SK-N-MC (cell line): Measurements from ENCODE around the gene MDM1.

Experiments
- DNase-seq: peaks from one replicate; pipeline ENCODE4 v3.0.0-alpha.2; 2011; ENCODE audit warnings: low read depth, low spot score
- H3K27ac ChIP-seq: fragments of 200-600 bp; sonication (generic); 2 replicates; pipeline ENCODE4 v1.5.1; 2016; ENCODE audit warnings: mixed run types
- H3K36me3 ChIP-seq: fragments of 200-600 bp; sonication (generic); 2 replicates; pipeline ENCODE4 v1.6.1; 2017; ENCODE audit warnings: antibody characterized with exemption, low read length, mixed read lengths; ENCODE audit not compliant: insufficient read depth
- H3K4me3 ChIP-seq: fragments of 200-600 bp; sonication (generic); 2 replicates; pipeline ENCODE4 v1.5.1; 2016
- H3K9ac ChIP-seq: fragments of 200-600 bp; sonication (generic); 2 replicates; pipeline ENCODE4 v1.8.0; 2017; ENCODE audit warnings: mixed run types, mixed read lengths; ENCODE audit not compliant: insufficient read length
- H3K9me3 ChIP-seq: fragments of 200-600 bp; sonication (generic); 2 replicates; pipeline ENCODE4 v1.6.1; 2017; ENCODE audit warnings: low read depth, mild to moderate bottlenecking, antibody characterized with exemption, low read length, moderate library complexity, mixed read lengths
- EZH2 ChIP-seq: fragments of 200-600 bp; sonication (generic); IDR thresholded peaks from one replicate; pipeline ENCODE4 v1.6.1; 2017; ENCODE audit warnings: antibody characterized with exemption
- FOXP2 ChIP-seq: optimal IDR thresholded peaks from 2 replicates; pipeline ENCODE3; 2011; ENCODE audit warnings: mild to moderate bottlenecking, moderate library complexity; ENCODE audit not compliant: insufficient read depth; ENCODE audit errors: extremely low read length, control extremely low read depth
- POLR2AphosphoS5 ChIP-seq: IDR thresholded peaks from 2 replicates; pipeline ENCODE4 v1.6.1; 2012; ENCODE audit warnings: mild to moderate bottlenecking, low read depth, low read length, borderline replicate concordance

Gene MDM1

GRCh38 chr12:68334132-68334531, 2.0 kb upstream of the MDM1 start:
- Histone ChIP-seq H3K9me3 (no peaks in the 10 kb centered on the region), H3K9ac (no peak overlapping the region), H3K27ac (no peak overlapping the region), H3K4me3 (no peak overlapping the region), H3K36me3 (0 out of 2 replicates have a peak, but pooled peaks cover 3% of the 10 kb centered on the region)
- no peak for DNase-seq
- no peak for TF ChIP-seq EZH2
- no peak for TF ChIP-seq FOXP2
- TF ChIP-seq POLR2AphosphoS5 = no peak

- Histone ChIP-seq H3K27ac (no peak overlapping the region), H3K9ac (peak overlapping the region; percentile 69), H3K9me3 (no peaks in the 10 kb centered on the region), H3K36me3 (0 out of 2 replicates have a peak, but pooled peaks cover 3% of the 10 kb centered on the region), H3K4me3 (peak overlapping the region; percentile 80)
- DNase-seq = no peak
- TF ChIP-seq FOXP2 (no peak), POLR2AphosphoS5 (no peak), EZH2 (no peak)
These were observed 817 bp upstream of the MDM1 start for GRCh38 chr12:68332728-68333630.

GRCh38 chr12:68331500-68331868, 678 bp downstream of the MDM1 start:
- Histone ChIP-seq H3K27ac (no peak overlapping the region), H3K36me3 (peaks cover 7% of the 10 kb centered on the region; the same call in 1 of the 2 replicates), H3K4me3 (peak overlapping the region; percentile 80), H3K9ac (peak overlapping the region; percentile 73), H3K9me3 (no peaks in the 10 kb centered on the region)
- DNase-seq = no peak
- TF ChIP-seq EZH2 = no peak
- TF ChIP-seq FOXP2 = no peak
- no peak for TF ChIP-seq POLR2AphosphoS5

GRCh38 chr12:68327896-68328295, 4.3 kb downstream of the MDM1 start:
- TF ChIP-seq EZH2 (no peak), FOXP2 (no peak), POLR2AphosphoS5 (no peak)
- no peak overlapping the region for H3K9ac ChIP-seq
- H3K27ac ChIP-seq = no peak overlapping the region
- no peak overlapping the region for H3K4me3 ChIP-seq
- no peaks in the 10 kb centered on the region for H3K9me3 ChIP-seq
- peaks cover 14% of the 10 kb centered on the region for H3K36me3 ChIP-seq
- no peak for DNase-seq

GRCh38 chr12:68326716-68327115, 5.4 kb downstream of the MDM1 start:
- peaks cover 14% of the 10 kb centered on the region for H3K36me3 ChIP-seq
- H3K4me3 ChIP-seq = no peak overlapping the region
- H3K27ac ChIP-seq = no peak overlapping the region
- no peaks in the 10 kb centered on the region for H3K9me3 ChIP-seq
- H3K9ac ChIP-seq = no peak overlapping the region
- no peak for DNase-seq
- TF ChIP-seq POLR2AphosphoS5 (no peak), FOXP2 (no peak), EZH2 (no peak)

- Histone ChIP-seq H3K4me3 (no peak overlapping the region), H3K27ac (no peak overlapping the region), H3K9ac (no peak overlapping the region), H3K36me3 (peaks cover 14% of the 10 kb centered on the region), H3K9me3 (no peaks in the 10 kb centered on the region)
- no peak for TF ChIP-seq FOXP2
- TF ChIP-seq EZH2 = no peak
- no peak for TF ChIP-seq POLR2AphosphoS5
- DNase-seq = no peak
These were observed 6.2 kb downstream of the MDM1 start for GRCh38 chr12:68325966-68326365.

GRCh38 chr12:68324531-68324930, 7.6 kb downstream of the MDM1 start:
- no peak overlapping the region for H3K4me3 ChIP-seq
- no peak overlapping the region for H3K9ac ChIP-seq
- no peaks in the 10 kb centered on the region for H3K9me3 ChIP-seq
- no peak for TF ChIP-seq POLR2AphosphoS5
- no peak for TF ChIP-seq FOXP2
- no peak for TF ChIP-seq EZH2
- H3K27ac ChIP-seq = no peak overlapping the region; the same call in 1 of the 2 replicates
- peak; percentile 37 for DNase-seq
- H3K36me3 ChIP-seq = peaks cover 11% of the 10 kb centered on the region

- H3K9me3 ChIP-seq = no peaks in the 10 kb centered on the region
- peak overlapping the region; percentile 10; the same call in 1 of the 2 replicates for H3K27ac ChIP-seq
- no peak overlapping the region; the same call in 1 of the 2 replicates for H3K4me3 ChIP-seq
- DNase-seq = no peak
- peaks cover 3% of the 10 kb centered on the region; the same call in 1 of the 2 replicates for H3K36me3 ChIP-seq
- TF ChIP-seq EZH2 (no peak), POLR2AphosphoS5 (no peak), FOXP2 (no peak)
- H3K9ac ChIP-seq = peak overlapping the region; percentile 24
These were observed 11.0 kb downstream of the MDM1 start for GRCh38 chr12:68321140-68321539.

- H3K4me3 ChIP-seq = no peak overlapping the region
- H3K9me3 ChIP-seq = no peaks in the 10 kb centered on the region
- no peaks in the 10 kb centered on the region for H3K36me3 ChIP-seq
- no peak overlapping the region for H3K27ac ChIP-seq
- H3K9ac ChIP-seq = no peak overlapping the region
- TF ChIP-seq EZH2 (no peak), FOXP2 (no peak), POLR2AphosphoS5 (no peak)
- DNase-seq = no peak
These were observed 12.1 kb downstream of the MDM1 start for GRCh38 chr12:68319988-68320623.
